Measurements from ENCODE around the gene GPR146.

GPR146 gene

DNA sequence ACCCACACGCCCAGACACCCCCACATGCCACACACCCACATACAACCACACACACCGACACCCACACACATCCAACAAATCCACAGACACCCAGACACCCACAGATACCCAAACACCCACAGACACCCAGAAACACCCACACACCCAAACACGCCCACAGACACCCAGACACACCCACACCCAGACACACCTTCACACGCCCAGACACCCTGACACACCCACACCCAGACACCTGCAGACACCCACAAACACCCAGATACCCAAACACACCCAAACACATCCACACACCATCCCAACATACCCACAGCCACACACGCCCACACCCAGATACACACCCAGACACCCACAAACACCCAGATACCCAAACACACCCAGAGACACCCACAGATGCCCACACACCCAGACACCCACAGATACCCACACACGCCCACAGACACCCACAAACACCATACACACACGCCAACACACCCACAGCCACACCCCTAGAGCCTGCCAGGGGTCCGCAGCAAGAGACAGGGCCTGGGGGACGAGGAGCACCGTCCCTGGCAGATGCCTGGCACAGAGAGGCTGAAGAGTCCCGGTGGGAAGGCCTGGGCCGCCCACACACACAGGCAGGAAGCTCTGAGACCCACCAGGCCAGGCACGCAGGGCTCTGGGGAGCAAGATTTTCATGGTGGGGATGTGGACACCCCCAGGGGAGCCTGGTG is 32.9 kb upstream of the GPR146 start:
- no peak overlapping the region for H3K27ac ChIP-seq

DNA sequence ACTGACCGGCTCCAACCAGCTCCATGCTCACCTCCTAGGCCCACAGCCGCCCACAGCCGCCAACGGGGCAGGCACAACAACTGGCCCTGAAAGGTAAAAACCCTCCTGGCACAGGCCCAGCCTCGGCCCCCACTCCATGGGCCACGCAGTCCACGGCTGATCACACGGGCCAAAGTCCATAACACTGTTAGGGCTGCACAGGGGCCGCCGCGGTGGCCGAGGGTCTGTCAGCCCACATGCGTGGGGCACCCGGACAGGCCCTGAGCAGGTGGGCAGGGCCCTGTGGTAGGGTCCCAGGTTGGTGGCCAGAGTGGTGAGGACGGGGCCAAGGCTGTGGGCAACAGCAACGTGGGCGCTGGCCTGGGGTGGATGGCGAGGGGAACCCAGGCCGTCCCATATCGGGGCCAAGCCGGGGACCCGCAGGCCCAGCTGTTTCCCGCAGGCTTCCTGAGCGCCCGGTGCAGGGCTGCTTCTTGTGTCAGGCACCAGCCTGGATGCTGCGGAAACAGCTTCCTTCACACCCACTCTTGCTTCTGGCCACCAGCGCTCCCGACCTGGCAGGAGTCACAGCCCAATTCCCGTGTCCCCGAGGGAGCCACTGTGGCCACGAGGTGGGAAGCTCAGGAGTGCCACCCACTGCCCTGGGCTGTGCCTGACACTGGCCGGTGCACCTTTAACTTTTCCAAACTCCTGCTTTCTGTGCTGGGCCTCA is 32.2 kb upstream of the GPR146 start:
- no peak for DNase-seq (ENCODE audit: low read depth, low spot score)
- H3K27ac ChIP-seq: no peak overlapping the region

More for the DNA sequence above, 32.9 kb upstream of the GPR146 start:
- no peak for DNase-seq (ENCODE audit: low read depth, low spot score)

DNA sequence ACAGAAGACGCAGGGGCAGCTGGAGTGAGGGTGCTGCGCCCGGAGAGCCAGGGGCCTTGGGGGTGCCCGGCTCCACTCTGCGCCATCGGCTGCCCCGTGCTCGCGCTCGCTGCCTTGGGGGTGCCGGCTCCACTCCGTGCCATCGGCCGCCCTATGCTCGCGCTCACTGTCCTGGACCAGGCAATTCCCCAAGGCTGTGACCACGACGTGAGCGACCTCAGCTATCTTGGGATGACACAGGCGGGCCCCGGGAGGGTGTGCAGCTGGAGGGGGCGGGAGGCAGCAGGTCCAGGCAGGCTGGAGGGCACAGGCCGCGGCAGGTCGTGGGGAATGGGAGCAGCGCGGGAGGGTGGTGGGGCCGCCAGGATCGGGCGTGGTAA is 31.6 kb upstream of the GPR146 start:
- DNase-seq (ENCODE audit: low read depth, low spot score): no peak
- H3K27ac ChIP-seq: no peak overlapping the region

DNA sequence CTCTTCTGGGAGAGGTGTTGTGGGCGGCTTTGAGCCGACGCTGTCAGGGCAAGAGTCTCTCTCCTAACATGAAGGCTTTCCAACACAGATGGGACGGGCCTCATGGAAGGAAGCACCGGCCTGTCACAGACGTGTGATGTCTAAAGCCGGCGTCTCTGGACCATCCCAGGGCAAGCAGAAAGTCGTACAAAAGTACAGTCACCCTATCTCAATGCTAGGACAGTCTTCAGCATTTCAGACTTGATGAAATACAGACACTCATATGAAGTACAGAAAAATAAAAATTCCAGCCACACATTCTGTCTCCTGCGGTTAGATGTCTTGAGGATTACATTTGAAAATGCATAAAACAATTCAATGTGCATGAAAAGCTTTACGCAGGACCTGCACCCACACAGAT is 30.8 kb upstream of the GPR146 start:
- no peak for DNase-seq (ENCODE audit: low read depth, low spot score)
- no peak overlapping the region for H3K27ac ChIP-seq

DNA sequence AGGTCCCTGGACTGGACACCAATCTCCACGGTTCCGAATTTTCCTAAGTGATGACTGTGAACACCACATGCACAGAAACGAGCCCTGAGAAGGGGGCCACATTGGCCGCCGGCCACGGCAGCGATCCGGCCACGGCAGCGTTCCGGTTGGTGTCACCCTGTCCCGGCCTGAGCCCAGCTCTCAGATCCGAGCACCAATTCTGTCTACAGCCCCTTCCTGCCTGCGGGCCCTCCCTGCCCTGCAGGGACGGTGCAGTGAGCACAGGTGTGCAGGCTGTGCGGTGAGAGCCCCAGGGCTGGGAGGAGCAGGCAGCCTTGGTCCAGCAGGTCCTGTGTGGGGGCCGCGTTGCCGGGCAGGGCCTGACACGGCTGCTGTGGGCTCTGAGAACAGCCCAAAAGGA is 29.7 kb upstream of the GPR146 start:
- DNase-seq (ENCODE audit: low read depth, low spot score): no peak

DNA sequence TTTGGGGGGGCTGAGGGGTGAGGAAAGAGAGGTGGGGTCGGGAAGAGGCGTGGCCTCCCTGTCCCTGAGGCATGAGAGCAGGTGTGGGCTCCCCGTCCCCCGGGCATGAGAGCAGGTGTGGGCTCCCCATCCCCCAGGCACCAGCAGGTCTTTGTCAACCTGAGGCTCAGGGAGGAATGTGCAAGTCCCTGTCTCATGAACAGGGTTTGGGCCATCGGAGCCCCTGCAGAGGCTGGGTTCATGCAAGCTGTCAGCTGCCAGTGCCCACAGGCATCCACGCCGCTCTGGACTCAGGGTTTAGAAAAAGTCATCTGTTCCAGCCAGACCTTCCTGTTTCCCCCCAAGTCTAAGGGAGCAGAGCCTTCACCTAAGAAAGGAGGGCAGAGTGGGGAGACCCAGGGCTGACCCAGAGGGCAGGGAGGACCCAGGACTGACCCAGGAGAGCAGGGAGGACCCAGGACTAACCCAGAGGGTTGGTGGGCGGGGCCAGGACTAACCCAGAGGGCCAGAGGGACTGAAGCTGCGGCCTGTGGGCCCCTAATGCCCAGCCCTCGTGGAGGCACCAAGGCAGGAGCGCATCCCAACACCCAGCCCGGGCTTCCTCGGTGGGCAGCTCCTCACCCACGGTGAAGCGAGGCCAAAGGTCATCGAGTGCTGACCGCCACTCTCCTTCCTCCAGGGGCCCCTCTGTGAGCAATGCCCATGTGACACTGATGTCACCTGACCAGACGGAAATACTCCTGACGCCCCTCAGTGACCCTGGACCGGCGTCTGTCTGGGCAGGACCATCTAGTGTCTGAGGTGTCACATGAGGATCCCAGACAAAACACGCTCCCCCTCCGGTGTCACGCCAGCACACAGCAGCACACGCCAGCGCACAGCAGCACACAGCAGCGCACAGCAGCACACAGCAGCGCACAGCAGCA is 28.9 kb upstream of the GPR146 start:
- no peak for DNase-seq (ENCODE audit: low read depth, low spot score)
- H3K27ac ChIP-seq: no peak overlapping the region

More for the DNA sequence above, 29.7 kb upstream of the GPR146 start:
- H3K27ac ChIP-seq: no peak overlapping the region

DNA sequence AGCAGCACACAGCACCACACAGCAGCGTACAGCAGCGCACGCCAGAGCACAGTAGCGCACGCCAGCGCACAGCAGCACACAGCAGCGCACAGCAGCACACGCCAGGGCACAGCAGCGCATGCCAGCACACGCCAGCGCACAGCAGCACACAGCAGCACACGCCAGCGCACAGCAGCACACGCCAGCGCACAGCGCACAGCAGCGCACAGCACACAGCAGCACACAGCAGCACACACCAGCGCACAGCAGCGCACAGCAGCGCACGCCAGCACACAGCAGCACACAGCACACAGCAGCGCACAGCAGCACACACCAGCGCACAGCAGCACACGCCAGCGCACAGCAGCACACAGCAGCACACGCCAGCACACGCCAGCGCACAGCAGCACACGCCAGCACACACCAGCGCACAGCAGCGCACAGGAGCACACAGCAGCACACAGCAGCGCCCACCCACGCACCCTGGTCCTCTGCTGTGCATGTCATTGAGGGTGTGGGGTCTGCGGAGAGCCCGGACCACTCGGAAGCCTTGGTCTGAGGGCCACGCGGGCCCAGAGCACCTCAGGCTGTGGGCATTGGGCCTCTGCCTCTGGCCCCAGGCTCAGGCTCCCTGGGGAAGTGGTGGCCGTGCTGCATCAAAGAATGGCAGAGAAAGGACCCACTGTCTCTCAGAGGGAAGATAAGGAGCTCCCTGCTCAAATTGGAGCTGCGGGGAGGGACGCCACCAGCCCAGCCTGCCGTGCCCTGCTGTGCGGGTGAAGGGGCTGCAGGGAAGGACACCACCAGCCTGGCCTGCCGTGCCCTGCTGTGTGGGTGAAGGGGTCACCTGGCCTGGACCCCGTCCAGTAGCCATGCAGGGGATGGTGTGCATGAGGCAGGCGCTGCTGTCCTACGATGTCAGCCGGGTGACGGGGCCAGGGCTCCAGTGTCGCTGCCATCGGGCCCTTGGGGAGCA is 27.5 kb upstream of the GPR146 start:
- DNase-seq (ENCODE audit: low read depth, low spot score): no peak
- no peak overlapping the region for H3K27ac ChIP-seq

DNA sequence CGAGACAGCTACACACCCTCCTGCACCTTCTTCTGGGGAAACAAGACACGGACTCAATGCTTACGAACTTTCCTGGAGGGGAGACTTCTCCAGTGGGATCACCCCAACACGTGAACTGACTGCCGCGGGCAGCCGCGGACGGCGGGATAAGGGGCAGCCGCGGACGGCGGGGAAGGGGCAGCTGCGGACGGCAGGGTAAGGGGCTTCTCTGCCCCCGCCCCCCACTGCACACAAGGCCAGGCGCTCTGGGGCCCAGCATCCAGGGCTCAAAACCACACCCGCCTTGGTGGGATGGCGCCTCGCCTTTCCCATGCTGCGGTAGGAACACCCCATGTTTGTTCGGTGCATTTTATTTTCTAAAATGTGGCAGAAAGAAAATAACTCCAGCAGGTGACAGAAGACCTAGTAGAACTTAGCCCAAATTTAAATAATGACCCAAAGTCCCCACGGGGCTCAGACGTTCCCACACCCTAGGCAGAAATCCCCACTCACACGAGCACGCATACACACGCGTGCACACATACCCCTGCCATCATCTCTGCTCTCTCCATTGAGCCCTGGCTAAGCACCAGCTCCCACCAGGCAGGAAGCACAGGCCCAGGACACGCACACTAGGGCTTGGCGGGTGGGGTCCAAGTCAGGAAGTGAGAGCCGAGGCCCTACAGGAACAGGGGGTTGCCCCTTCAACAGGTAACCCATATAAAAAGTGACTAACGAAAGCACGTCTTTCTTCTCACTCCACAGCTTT is 26.6 kb upstream of the GPR146 start:
- DNase-seq (ENCODE audit: low read depth, low spot score): no peak
- H3K27ac ChIP-seq: no peak overlapping the region

DNA sequence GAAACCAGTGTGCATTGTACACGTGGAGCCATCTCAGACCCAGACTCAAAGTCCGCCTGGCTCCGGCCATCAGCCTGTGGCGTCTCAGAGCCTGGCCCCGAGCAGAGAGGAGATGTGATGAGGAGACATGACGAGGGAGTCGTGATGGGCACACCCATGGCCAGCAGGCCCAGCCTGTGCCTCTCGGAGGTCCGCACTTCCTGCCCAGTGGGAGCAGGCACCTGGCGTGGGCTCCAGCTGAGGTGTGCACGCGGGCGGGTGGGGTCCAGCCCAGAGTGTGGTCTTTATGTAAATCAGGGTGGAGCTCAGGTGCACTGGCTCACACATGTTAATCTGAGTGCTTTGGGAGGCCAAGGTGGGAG is 26.0 kb upstream of the GPR146 start:
- DNase-seq (ENCODE audit: low read depth, low spot score): no peak
- no peak overlapping the region for H3K27ac ChIP-seq

DNA sequence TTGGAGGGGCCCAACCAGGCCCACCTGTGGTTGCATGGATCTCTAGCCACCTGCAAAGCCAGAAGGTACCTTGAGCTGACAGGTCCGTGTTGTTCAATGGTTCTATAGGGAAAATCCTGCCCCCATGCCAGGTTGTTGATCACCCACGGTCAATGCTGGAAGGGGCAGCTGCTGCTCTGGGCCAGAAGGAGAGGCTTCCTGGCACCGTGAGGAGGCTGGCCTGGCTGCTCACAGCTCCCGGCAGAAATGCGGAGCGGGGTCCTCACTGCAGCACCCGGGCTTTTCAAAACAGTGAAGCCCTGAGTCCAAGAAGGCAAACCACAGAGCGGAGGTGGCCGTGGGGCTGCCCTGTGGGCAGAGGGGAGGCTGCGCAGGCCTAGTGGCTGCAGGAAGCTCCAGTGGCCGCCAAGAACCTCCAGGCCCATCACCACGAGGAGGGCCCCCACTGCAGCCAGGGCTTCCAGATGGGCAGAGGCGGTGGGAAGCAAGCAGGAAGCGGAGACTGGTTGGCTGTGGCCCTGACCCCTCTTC is 25.0 kb upstream of the GPR146 start:
- H3K27ac ChIP-seq: no peak overlapping the region
- DNase-seq (ENCODE audit: low read depth, low spot score): no peak

DNA sequence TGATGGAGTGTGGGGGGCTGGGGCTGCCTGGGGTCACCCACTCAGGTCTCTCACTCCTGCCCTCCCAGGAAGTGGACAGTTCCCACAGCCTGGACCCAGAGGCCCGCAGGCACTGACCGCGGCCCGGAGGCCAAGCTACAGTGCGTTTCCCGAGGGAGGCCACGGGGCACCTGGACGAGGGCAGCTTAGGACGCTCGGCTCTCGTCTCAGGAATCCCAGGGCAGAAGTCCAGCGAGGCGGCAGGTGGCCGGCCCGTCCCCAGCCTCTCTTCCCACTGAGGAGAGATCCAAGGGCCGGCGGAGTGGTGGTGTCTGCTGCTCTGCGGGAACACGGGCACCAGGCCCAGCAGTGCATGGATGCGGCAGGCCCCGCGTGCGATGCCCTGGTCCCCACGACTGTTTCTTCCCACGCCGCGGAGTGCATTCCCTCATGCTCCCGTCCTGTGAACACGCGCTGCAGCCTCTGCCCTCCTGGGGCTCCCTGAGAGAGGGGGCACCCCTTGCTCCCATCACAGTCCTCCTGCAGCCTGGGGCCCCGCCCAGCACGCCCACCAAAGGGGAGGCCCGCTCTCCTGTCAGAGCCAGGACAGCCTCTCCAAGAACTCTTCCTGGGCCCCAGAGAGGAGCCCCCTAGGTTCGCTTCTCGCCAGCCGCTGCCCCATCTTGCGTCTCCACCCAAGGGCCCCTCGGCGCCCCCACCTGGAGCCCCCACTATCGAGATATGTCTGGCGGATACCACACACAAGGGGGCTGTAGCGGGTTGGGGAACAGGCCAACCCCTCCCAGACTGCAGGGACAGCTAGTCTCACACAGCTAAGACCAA is 24.3 kb upstream of the GPR146 start:
- no peak for DNase-seq (ENCODE audit: low read depth, low spot score)
- H3K27ac ChIP-seq: no peak overlapping the region

DNA sequence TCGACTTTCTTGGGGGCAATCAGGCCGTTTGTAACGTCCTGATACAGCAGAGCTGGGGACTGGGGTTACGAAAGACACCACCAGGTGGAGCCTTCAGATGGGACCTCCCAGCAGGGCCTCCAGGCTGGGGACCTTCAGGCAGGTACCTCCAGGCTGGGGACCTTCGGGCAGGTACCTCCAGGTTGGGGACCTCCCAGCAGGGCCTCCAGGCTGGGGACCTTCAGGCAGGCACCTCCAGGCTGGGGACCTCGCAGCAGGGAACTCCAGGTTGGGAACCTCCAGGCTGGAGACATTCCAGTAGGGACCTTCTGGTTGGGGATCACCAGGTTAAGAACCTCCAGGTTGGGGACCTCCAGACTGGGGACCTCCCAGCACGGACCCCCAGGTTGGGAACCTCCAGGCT is 23.5 kb upstream of the GPR146 start:
- H3K27ac ChIP-seq: no peak overlapping the region
- DNase-seq (ENCODE audit: low read depth, low spot score): no peak

DNA sequence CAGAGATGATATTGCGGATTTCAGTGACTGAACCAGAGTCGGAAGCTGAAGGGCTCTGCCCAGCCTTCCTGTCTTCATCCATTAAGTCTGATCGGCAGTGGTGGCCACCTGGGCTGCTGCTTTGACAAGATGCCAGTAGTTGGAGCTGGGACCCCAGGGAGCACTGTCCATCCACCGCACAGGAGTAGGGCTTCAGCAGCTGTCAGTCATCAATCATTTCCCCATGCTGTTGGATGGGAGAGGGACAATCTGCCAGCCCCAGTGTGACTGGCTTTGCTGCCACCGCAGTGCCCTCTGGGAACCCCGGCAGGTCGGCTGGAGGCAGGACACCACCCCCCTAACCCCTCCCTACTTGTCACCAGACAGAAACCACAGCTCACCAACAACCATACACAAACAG is 23.0 kb upstream of the GPR146 start:
- H3K27ac ChIP-seq: no peak overlapping the region
- no peak for DNase-seq (ENCODE audit: low read depth, low spot score)

DNA sequence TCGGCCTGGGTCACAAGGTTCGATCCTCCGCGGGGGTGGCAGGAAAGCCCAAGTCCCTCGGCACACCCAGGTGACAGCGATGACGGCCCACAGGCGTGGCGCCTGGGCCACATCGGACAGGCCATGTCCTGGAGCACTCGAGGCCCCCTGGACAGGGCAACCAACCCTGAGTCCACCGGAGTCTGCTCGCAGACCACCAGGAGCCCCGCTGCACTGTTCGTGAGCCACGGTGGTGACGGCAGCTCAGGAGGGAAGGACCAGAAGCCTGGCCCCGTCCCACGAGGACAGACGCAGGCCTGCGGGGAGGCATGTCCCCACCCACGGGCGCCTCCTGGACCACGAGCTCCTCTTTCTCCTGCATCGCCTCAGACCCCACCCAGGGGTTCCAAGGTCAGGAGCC is 22.4 kb upstream of the GPR146 start:
- no peak overlapping the region for H3K27ac ChIP-seq
- no peak for DNase-seq (ENCODE audit: low read depth, low spot score)

DNA sequence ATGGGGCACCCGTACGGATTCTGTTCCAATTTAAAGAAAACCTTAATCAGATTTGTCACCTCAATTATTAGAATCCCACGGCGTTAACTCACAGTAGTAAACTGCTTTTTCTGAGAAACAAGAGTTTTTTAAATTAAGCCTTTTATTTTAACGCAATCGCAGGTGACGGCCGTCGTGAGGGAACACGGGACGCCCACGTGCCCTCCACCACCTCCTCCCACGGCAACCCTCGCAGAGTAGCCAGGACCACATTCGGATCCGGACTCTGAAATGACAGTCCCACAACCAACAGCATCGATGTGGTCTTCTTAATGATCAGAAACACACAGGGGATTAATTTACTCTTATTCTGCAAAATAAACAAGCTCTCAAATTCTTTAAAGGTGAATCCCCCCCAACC is 22.0 kb upstream of the GPR146 start:
- no peak for DNase-seq (ENCODE audit: low read depth, low spot score)
- no peak overlapping the region for H3K27ac ChIP-seq

DNA sequence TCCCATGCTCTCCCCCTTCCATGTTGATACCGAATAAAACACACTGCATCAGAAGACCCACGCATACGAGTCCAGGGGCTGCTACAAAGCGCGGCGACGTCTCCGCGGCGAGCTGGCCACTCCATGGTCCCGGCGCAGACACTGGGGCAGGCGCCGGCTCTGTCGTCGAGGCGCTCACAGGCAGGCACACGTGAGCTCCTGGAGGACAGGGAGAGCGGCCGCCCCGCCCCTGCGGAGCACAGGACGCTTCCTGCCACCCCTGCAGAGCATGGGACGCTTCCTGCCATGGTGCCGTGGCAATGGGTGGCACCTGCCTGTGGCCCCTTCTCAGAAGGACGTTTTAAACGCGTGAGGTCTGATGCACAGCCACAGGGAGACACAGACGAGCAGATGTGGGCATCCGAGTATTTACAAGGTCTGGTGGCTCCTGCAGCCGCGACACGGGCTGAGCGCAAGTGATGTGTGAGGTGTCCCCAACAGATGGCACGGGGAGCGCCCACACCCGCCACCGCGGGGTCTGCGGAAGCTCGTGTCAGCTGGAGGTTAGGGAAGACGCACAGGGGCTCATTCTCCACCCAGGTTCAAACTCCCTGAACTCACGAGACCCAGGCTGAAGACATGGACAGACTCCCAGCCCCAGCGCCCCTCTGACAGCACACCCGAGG is 21.4 kb upstream of the GPR146 start:
- H3K27ac ChIP-seq: no peak overlapping the region

DNA sequence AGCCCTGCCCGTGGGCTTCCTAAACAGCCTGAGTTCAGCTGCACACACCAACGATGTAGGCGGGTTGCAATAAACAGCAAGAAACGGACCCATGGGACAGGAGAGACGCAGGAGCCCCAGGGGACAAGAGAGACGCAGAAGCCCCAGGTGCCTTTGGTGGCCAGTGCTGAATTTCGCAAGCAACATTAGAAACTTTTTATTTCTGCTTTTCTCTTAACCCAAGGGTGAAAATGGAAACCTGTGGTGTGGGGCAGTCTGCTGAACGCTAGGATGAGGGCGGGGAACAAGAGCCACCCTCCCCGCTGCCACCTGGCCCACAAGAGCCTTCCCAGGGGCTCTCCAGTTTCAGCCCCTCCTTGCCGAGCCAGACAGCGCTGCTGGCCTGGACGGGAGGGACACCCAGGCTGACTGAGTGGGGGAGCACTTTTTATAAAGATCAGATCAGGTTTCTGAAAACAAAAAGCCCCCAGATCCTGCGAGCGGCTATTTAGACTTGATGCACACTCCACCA is 20.0 kb upstream of the GPR146 start:
- H3K27ac ChIP-seq: no peak overlapping the region

More for the DNA sequence above, 21.4 kb upstream of the GPR146 start:
- no peak for DNase-seq (ENCODE audit: low read depth, low spot score)

More for the DNA sequence above, 20.0 kb upstream of the GPR146 start:
- DNase-seq (ENCODE audit: low read depth, low spot score): no peak
